ENCODE data around the gene ITGB6.
A peak's percentile ranks its signal among the peaks of the same experiment; 100 is the strongest.
"Not testable (repeated sequence)": the region's sequence is repeated elsewhere in the genome, so short reads cannot be mapped to it uniquely, and the experiment has no call there.

The ITGB6 gene

DNA sequence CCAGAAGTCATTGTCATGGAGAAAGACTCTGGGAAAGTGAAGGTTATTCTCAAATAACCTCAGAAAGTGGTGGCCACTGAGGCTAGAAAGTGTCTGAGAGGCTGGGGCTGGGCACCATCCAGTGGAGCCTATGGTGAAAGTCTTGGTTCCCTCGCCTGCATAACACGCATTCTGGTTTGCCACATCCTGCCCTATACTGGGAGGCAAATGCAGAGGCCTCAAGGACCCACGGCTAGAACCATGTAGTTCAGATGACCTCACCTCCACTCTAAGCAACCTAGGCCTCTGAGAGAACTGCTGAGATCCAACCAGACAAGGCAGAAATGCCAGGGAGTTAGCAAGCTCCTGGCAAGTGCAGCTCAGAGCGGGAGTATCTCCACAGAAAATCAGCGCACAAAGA, 5.1 kb downstream of the ITGB6 start:
- no peak for DNase-seq
- Histone ChIP-seq H3K36me3 (no peaks in the 10 kb centered on the region), H3K4me3 (ENCODE audit: low read depth, low read length) (no peak overlapping the region), H3K9me3 (ENCODE audit: severe bottlenecking) (no peaks in the 10 kb centered on the region), H3K27me3 (ENCODE audit: insufficient read depth, low read depth, severe bottlenecking) (no peaks in the 10 kb centered on the region), H3K27ac (peak overlapping the region; percentile 20; the same call in 1 of the 2 replicates)
- TF ChIP-seq, protein P1, sequence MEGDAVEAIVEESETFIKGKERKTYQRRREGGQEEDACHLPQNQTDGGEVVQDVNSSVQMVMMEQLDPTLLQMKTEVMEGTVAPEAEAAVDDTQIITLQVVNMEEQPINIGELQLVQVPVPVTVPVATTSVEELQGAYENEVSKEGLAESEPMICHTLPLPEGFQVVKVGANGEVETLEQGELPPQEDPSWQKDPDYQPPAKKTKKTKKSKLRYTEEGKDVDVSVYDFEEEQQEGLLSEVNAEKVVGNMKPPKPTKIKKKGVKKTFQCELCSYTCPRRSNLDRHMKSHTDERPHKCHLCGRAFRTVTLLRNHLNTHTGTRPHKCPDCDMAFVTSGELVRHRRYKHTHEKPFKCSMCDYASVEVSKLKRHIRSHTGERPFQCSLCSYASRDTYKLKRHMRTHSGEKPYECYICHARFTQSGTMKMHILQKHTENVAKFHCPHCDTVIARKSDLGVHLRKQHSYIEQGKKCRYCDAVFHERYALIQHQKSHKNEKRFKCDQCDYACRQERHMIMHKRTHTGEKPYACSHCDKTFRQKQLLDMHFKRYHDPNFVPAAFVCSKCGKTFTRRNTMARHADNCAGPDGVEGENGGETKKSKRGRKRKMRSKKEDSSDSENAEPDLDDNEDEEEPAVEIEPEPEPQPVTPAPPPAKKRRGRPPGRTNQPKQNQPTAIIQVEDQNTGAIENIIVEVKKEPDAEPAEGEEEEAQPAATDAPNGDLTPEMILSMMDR (IDR thresholded peaks at IDR 0.05; ENCODE audit: low read depth, low read length) = no peak

GRCh38 chr2:160194351-160194750, 5.7 kb downstream of the ITGB6 start:
- TF ChIP-seq, protein P1 (IDR thresholded peaks at IDR 0.05; ENCODE audit: low read depth, low read length) = no peak
- Histone ChIP-seq H3K27me3 (ENCODE audit: insufficient read depth, low read depth, severe bottlenecking) (no peaks in the 10 kb centered on the region), H3K9me3 (ENCODE audit: severe bottlenecking) (no peaks in the 10 kb centered on the region), H3K4me3 (ENCODE audit: low read depth, low read length) (no peak overlapping the region), H3K27ac (peak overlapping the region; percentile 20; the same call in 1 of the 2 replicates), H3K36me3 (no peaks in the 10 kb centered on the region)
- DNase-seq = peak; percentile 48

- not testable (repeated sequence) for H3K27ac ChIP-seq; H3K36me3 ChIP-seq; DNase-seq; H3K4me3 ChIP-seq (ENCODE audit: low read depth, low read length); H3K27me3 ChIP-seq (ENCODE audit: insufficient read depth, low read depth, severe bottlenecking); H3K9me3 ChIP-seq (ENCODE audit: severe bottlenecking)
Observed at GRCh38 chr2:160181146-160181836, 18.8 kb downstream of the ITGB6 start.

DNA sequence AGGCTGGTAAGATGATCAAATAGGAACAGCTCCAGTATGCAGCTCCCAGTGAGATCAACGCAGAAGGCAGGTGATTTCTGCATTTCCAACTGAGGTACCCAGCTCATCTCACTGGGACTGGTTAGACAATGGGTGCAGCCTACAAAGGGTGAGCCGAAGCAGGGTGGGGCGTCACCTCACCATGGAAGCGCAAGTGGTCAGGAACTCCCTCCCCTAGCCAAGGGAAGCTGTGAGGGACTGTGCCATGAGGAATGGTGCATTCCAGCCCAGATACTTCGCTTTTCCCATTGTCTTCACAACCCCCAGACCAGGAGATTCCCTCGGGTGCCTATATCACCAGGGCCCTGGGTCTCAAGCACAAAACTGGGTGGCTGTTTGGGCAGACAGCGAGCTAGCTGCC, 19.4 kb downstream of the ITGB6 start:
- not testable (repeated sequence) for H3K4me3 ChIP-seq (ENCODE audit: low read depth, low read length)

GRCh38 chr2:160180172-160180571, 19.9 kb downstream of the ITGB6 start:
- H3K27me3 ChIP-seq (ENCODE audit: insufficient read depth, low read depth, severe bottlenecking) = no peaks in the 10 kb centered on the region
- TF ChIP-seq, protein P1 (IDR thresholded peaks at IDR 0.05; ENCODE audit: low read depth, low read length) = no peak
- H3K9me3 ChIP-seq (ENCODE audit: severe bottlenecking) = peaks cover 3% of the 10 kb centered on the region
- no peak overlapping the region for H3K27ac ChIP-seq
- H3K36me3 ChIP-seq = no peaks in the 10 kb centered on the region
- no peak for DNase-seq
- H3K4me3 ChIP-seq (ENCODE audit: low read depth, low read length) = no peak overlapping the region

More for the DNA sequence above, 19.4 kb downstream of the ITGB6 start:
- H3K27ac ChIP-seq; H3K36me3 ChIP-seq; DNase-seq; H3K27me3 ChIP-seq (ENCODE audit: insufficient read depth, low read depth, severe bottlenecking); H3K9me3 ChIP-seq (ENCODE audit: severe bottlenecking): not testable (repeated sequence)

DNA sequence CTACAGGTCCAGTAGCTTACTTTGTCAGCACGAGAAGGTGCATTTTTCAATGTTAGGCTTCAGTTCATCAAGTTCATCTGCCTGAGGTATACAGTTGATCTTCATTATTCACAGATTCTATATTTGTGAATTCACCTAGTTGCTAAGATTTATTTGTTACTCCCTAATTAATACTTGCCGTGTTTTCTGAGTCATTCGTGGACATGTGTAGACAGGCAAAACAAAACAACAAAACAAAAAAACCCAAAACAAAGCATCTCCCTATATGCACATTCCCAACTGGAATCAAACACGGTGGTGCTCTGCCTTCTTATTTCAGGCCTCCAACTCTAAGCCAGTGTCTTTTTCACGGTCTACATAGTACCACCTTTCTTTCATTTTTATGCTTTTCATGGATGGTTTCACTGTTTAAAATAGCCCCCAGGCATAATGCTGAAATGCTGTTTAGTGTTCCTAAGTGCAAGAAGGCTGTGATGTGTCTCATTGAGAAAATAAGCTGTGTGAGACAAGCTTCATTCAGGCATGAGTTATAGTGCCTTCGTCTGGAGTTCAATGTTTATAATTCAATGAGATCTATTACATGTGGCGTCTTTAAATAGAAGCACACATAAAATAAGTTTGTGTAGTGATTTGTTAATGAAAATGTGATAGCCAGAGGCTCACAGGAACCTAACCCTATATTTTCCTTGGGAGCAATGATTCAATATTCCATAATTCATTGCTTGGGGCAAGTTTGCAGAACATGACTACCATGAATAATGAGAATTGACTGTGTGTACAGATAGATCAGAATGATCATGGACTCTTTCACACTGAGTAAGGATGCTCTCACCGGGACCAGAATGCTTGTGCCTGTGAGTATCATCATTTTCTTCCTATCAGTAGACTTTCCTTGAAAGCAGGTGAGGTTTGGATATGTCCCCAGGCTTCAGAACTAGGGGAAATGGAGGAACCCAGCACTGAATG, 24.6 kb downstream of the ITGB6 start:
- H3K27me3 ChIP-seq (ENCODE audit: insufficient read depth, low read depth, severe bottlenecking) = no peaks in the 10 kb centered on the region
- TF ChIP-seq, protein P1 (IDR thresholded peaks at IDR 0.05; ENCODE audit: low read depth, low read length) = no peak
- H3K27ac ChIP-seq = no peak overlapping the region
- H3K4me3 ChIP-seq (ENCODE audit: low read depth, low read length) = no peak overlapping the region
- no peaks in the 10 kb centered on the region for H3K36me3 ChIP-seq
- DNase-seq = no peak
- H3K9me3 ChIP-seq (ENCODE audit: severe bottlenecking) = no peaks in the 10 kb centered on the region

Measured in WERI-Rb-1 (cell line).